Heart right ventricle (tissue), 16 donors: Measurements from ENCODE around the gene CUL2. TPM values are rescaled to one million over a fixed set of nuclear protein-coding genes. Genes with fewer than 3 reads are reported as not detected.

Experiments used
- ATAC-seq, 8 donors: fragments of 200-7000 bp; cut with Tn5 transposase; one replicate each; pipeline ENCODE4 v1.9.1; 2020; ENCODE audit warnings: mild to moderate bottlenecking in 8 of 8, moderate library complexity in 8 of 8, moderate number of reproducible peaks in 1 of 8
- DNase-seq, 2 donors: peaks; one replicate each; pipeline ENCODE4 v3.0.0-alpha.2; 2020
- H3K27ac ChIP-seq, 10 donors: fragments of 200-600 bp; sonication (generic) in 2 of 10; one replicate each; pipeline versions ENCODE4 v1.5.0 to v1.8.0; 2020 to 2022; ENCODE audit warnings: mild to moderate bottlenecking in 3 of 10
- H3K27me3 ChIP-seq, 7 donors: fragments of 200-600 bp; one replicate each; pipeline ENCODE4 v1.8.0; 2021 to 2022; ENCODE audit warnings: mild to moderate bottlenecking in 2 of 7
- H3K36me3 ChIP-seq, 9 donors: fragments of 200-600 bp; sonication (generic) in 1 of 9; one replicate each; pipeline versions ENCODE4 v1.5.0 to v1.8.0; 2020 to 2022; ENCODE audit warnings: mild to moderate bottlenecking in 2 of 9
- H3K4me1 ChIP-seq, 9 donors: fragments of 200-600 bp; sonication (generic) in 1 of 9; one replicate each; pipeline versions ENCODE4 v1.5.0 to v1.8.0; 2020 to 2022; ENCODE audit warnings: mild to moderate bottlenecking in 4 of 9
- H3K4me3 ChIP-seq, 10 donors: fragments of 200-600 bp; sonication (generic) in 2 of 10; one replicate each; pipeline versions ENCODE4 v1.5.0 to v1.8.0; 2020 to 2022; ENCODE audit warnings: mild to moderate bottlenecking in 7 of 10, moderate library complexity in 2 of 10
- H3K9me3 ChIP-seq, 11 donors: fragments of 200-600 bp in 10 of 11; sonication (generic) in 2 of 11; one replicate each; pipeline versions ENCODE4 v1.5.0 to v1.8.0; 2013 to 2022; ENCODE audit warnings: mild to moderate bottlenecking in 2 of 11, control low read depth in 1 of 11, moderate library complexity in 1 of 11
- CTCF ChIP-seq, 9 donors: fragments of 200-600 bp; sonication (generic) in 2 of 9; IDR thresholded peaks; one replicate each; pipeline versions ENCODE4 v1.5.0 to v1.8.0; 2021 to 2022; ENCODE audit warnings: antibody characterized with exemption in 9 of 9, mild to moderate bottlenecking in 5 of 9, moderate library complexity in 1 of 9
- WGBS, 2 donors: extraction: QIAGEN DNeasy Blood & Tissue Kit; methylation state at CpG; one replicate each; pipeline ENCODE4 v1.1.7; 2013; ENCODE audit warnings: inconsistent platforms in 1 of 2; 5-methylcytosine and 5-hydroxymethylcytosine counted together
- intact Hi-C, 10 donors: fragments of 100-400 bp; cut with DNase I; formaldehyde crosslinking; loops; one replicate each; pipeline versions ENCODE4 v1.11.1 to v1.14.2; 2022
- polyA plus RNA-seq, 2 donors: library from polyadenylated mRNA; stranded (reverse); fragments of 200-250 nt; gene quantifications; one replicate each; pipeline ENCODE4 v1.2.3, GENCODE V29; 2013
- total RNA-seq, 10 donors: library from RNA; stranded (reverse); fragmentation: NEBNext Ultra II Directional in 3 of 10; extraction: Animal tissue kit (Norgen Biotek cat#: 25700) in 3 of 10; gene quantifications; one replicate each; pipeline versions ENCODE4 v1.2.1 to v1.2.4, GENCODE V29; 2021 to 2023
- donor health status: Arrhythmogenic right ventricular cardiomyopathy.
- donor health status: ischemic (EF 13 %, LVEDD 7.1; RV severe dilation, severe dysfunction).
- donor health status: healthy with polysubstance abuse.
- donor health status: DM: no; HTN: yes; CAD: no.
- donor health status: DM: no; HTN: no; CAD: no.
- donor health status: ischemic (EF 25% LVEDD 6.9; RV normal size, moderate dysfunction).
- donor health status: ischemic (EF 25% LVEDD 5.7; RV mildly dilated, moderate dysfunction).
- donor health status: healthy.
- donor health status: DM: yes; HTN: yes; CAD: no.
- donor health status: Ischemic cardiomyopathy.
- donor health status: ischemic (EF 35%, LVEDD 5.7; RV mildly dilated, moderate dysfunction).
- donor health status: nonischemic (EF 11% LVEDD 7.7; RV severe dilation, severe dysfunction).
- donor health status: DM: yes; HTN: yes; CAD: no.
- donor health status: PGD.
- donor health status: ischemic (EF 29% LVEDD 5.4; RV normal size, mild dysfunction).
- donor health status: nonischemic (EF 23%, LVEDD 6.1; RV moderate dilation, normal function).

The CUL2 gene
- total and polyA plus RNA-seq, 12 donors: 5.7 to 39.8 (median 37.0) TPM

GRCh38 chr10:35126530-35127288 lies 36.6 kb upstream of the CUL2 start, which contains the start of gene CREM:
Gene CREM (plus strand): TSS chr10:35126846. CDS start chr10:35137836, 10,990 bp downstream.
- WGBS, 2 donors: 1 to 2% methylated on average over 53 to 80 of the region's 80 CpGs
- ATAC-seq: peak; percentile 94 to 99 (median 97)
- TF ChIP-seq CTCF (IDR thresholded peaks at IDR 0.05): peak; percentile 84 to 96 (median 88)

GRCh38 chr10:35126062-35126529 lies 36.0 kb upstream of the CUL2 start:
- Histone ChIP-seq H3K27ac (peak overlapping the region; percentile 97 to 100 (median 100)), H3K4me1 (peaks cover 3 to 37% (median 16%) of the 10 kb centered on the region in 9 donors), H3K4me3 (peak overlapping the region in 9 of 10 donors; percentile 66 to 92 (median 83)), H3K9me3 (no peaks in the 10 kb centered on the region), H3K36me3 (no peaks in the 10 kb centered on the region), H3K27me3 (no peaks in the 10 kb centered on the region)
- TF ChIP-seq CTCF (IDR thresholded peaks at IDR 0.05): no peak
- intact Hi-C loops: loop anchor here in 8 of 10 donors (1.0 to 10.0 kb wide), 7 partner anchors 66 to 439 kb away; partner anchors contain the start of gene CCNY (in 3 of the 8)
- DNase-seq: no peak
- ATAC-seq: no peak
- WGBS, 2 donors: 71 to 75% methylated on average over 13 of the region's 13 CpGs

More at GRCh38 chr10:35126530-35127288, 36.6 kb upstream of the CUL2 start, which contains the start of gene CREM:
- H3K36me3 ChIP-seq: no peaks in the 10 kb centered on the region
- intact Hi-C loops: loop anchor here in 9 of 10 donors (1.0 to 10.0 kb wide), 7 partner anchors 66 to 438 kb away; partner anchors contain the start of gene CCNY (in 3 of the 9)
- H3K4me1 ChIP-seq: peaks cover 3 to 38% (median 21%) of the 10 kb centered on the region in 9 donors
- peak; percentile 99 to 100 for DNase-seq
- no peaks in the 10 kb centered on the region for H3K27me3 ChIP-seq
- H3K4me3 ChIP-seq: peak within 1 kb of the TSS; percentile 57 to 92 (median 82)
- peak within 1 kb of the TSS; percentile 97 to 100 (median 100) for H3K27ac ChIP-seq
- no peaks in the 10 kb centered on the region for H3K9me3 ChIP-seq

GRCh38 chr10:35124540-35124939 lies 34.4 kb upstream of the CUL2 start:
- intact Hi-C loops: loop anchor here in 5 of 10 donors (5.0 to 10.0 kb wide), 3 partner anchors 93 to 440 kb away; partner anchors contain the start of gene CCNY (in 3 of the 5)
- WGBS, 2 donors: 40 to 52% methylated on average over 6 of the region's 6 CpGs
- H3K4me1 ChIP-seq: peaks cover 3 to 25% (median 14%) of the 10 kb centered on the region in 9 donors
- no peak for ATAC-seq
- H3K27ac ChIP-seq: peak overlapping the region in 3 of 10 donors; percentile 3 to 23 (median 16)
- no peaks in the 10 kb centered on the region for H3K36me3 ChIP-seq
- H3K27me3 ChIP-seq: no peaks in the 10 kb centered on the region
- no peak for TF ChIP-seq CTCF (IDR thresholded peaks at IDR 0.05)
- DNase-seq: no peak
- no peaks in the 10 kb centered on the region for H3K9me3 ChIP-seq
- no peak overlapping the region for H3K4me3 ChIP-seq

GRCh38 chr10:35119378-35119777 lies 29.2 kb upstream of the CUL2 start:
- DNase-seq (no peak), ATAC-seq (no peak)
- intact Hi-C loops: loop anchor here in 1 of 10 donors (10.0 kb wide), 1 partner anchor 455 kb away; no protein-coding TSS in a partner anchor
- Histone ChIP-seq H3K36me3 (no peaks in the 10 kb centered on the region), H3K9me3 (no peaks in the 10 kb centered on the region), H3K4me1 (no peaks in the 10 kb centered on the region), H3K27ac (no peak overlapping the region), H3K4me3 (no peak overlapping the region), H3K27me3 (no peaks in the 10 kb centered on the region)
- WGBS, 2 donors: 87 to 95% methylated on average over 1 of the region's 1 CpG
- no peak for TF ChIP-seq CTCF (IDR thresholded peaks at IDR 0.05)
